Neural progenitor cell (in vitro differentiated cells): Measurements from ENCODE around the gene SLC49A4.

Source experiments
- EZH2 ChIP-seq: fragments of 200-600 bp; sonication (generic); IDR thresholded peaks from 2 replicates; pipeline ENCODE4 v1.6.1; 2017; ENCODE audit warnings: antibody characterized with exemption, mild to moderate bottlenecking, moderate library complexity
- EZH2phosphoT487 ChIP-seq: fragments of 200-600 bp; sonication (generic); IDR thresholded peaks from 2 replicates; pipeline ENCODE4 v1.6.1; 2017; ENCODE audit warnings: antibody characterized with exemption
- TF ChIP-seq, protein P1 (sequence below): fragments of 200-600 bp; sonication (generic); IDR thresholded peaks from 2 replicates; pipeline ENCODE4 v1.5.1; 2017; ENCODE audit warnings: antibody characterized with exemption, mild to moderate bottlenecking

GRCh38 chr3:122924056-122924455, 129.2 kb downstream of the SLC49A4 start:
- TF ChIP-seq, protein P1, sequence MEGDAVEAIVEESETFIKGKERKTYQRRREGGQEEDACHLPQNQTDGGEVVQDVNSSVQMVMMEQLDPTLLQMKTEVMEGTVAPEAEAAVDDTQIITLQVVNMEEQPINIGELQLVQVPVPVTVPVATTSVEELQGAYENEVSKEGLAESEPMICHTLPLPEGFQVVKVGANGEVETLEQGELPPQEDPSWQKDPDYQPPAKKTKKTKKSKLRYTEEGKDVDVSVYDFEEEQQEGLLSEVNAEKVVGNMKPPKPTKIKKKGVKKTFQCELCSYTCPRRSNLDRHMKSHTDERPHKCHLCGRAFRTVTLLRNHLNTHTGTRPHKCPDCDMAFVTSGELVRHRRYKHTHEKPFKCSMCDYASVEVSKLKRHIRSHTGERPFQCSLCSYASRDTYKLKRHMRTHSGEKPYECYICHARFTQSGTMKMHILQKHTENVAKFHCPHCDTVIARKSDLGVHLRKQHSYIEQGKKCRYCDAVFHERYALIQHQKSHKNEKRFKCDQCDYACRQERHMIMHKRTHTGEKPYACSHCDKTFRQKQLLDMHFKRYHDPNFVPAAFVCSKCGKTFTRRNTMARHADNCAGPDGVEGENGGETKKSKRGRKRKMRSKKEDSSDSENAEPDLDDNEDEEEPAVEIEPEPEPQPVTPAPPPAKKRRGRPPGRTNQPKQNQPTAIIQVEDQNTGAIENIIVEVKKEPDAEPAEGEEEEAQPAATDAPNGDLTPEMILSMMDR, result no peak
- TF ChIP-seq EZH2 (no peak), EZH2phosphoT487 (no peak)
